Hematopoietic multipotent progenitor cell treated with erythropoietin and hydrocortisone succinate and interleukin-3 and kit ligand, for 6 days (in vitro differentiated cells): ENCODE data around the gene FXYD4.
A peak's percentile ranks its signal among the peaks of the same experiment; 100 is the strongest.
"Not testable (repeated sequence)": the region's sequence is repeated elsewhere in the genome, so short reads cannot be mapped to it uniquely, and the experiment has no call there.

ENCODE experiments used
- DNase-seq: peaks from one replicate; pipeline ENCODE4 v3.0.0-alpha.2; 2015

FXYD4 gene

DNA sequence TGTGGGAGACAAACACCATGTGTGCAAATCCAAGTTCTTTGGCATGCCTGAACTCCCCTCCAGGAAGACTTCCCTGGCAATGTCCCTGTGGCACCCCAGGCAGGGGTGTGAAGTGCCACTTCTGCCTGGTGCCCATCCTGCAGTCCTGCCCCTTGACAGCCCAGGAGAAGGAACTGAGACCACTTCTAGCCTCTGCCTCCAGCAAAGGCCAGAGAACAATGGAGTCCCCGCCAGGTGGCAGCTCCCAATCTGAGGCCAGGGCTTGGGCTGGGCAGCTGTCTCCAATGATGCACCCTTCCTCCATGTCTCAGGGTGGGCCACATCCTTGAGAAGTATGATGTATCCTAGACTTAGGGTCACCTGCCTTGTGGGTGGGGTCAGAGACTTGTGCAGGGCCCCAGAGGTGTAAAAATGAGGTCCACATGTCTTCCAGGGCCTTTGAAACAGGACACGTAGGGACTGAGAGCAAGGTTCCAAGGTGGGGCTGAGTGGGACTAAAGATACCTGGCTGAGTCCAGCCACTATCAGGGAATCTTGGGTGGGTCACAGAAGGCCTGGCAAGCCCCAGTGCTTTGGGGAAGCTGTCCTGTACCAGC, 5.5 kb downstream of the FXYD4 start:
- no peak for DNase-seq

DNA sequence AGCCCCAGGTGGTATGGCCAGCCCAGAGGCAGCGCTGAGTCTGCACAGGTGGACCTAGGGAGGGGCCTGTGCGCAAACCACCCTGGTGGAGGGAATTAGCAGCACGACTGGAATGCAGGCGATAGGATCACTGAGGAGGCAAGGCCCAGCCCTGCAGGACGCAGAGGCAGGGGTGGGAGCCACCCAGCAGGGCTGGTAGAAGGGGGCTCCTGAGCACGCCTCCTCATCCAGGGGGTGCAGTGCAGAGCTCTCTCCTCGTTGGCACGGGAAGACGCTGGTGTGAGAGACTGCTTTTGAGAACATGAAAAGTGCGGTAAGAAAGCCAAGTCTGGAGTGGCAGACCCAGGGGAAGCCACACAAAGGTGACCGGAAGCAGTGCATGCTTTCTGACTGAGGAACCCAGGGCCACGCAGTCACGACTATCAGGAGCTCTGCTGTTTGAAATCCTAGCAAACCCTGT, 6.0 kb downstream of the FXYD4 start:
- no peak for DNase-seq

DNA sequence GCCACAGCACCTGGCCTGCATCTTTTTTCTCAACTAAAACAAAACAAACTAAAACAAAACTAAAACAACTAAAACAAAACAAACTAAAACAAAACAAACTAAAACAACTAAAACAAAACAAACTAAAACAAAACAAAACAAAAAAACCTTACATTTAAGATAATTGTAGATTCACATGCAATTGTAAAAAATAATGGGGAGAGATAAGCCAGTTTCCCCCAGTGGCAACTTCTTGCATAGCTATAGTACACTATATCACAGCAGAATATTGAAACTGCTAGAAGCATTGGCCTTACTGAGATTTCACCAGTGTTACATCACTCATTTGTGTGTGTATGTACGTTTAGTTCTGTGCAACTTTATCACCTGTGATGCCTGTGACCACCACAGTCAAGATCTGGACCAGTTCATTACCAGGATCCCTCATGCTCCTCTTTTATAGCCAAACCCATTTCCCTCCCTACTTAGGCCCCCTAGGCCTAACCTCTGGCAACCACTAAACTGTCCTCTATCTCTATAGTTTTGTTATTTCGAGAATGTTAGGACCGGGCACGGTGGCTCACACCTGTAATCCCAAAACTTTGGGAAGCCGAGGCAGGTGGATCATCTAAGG, 9.3 kb downstream of the FXYD4 start:
- peak; percentile 52 for DNase-seq

DNA sequence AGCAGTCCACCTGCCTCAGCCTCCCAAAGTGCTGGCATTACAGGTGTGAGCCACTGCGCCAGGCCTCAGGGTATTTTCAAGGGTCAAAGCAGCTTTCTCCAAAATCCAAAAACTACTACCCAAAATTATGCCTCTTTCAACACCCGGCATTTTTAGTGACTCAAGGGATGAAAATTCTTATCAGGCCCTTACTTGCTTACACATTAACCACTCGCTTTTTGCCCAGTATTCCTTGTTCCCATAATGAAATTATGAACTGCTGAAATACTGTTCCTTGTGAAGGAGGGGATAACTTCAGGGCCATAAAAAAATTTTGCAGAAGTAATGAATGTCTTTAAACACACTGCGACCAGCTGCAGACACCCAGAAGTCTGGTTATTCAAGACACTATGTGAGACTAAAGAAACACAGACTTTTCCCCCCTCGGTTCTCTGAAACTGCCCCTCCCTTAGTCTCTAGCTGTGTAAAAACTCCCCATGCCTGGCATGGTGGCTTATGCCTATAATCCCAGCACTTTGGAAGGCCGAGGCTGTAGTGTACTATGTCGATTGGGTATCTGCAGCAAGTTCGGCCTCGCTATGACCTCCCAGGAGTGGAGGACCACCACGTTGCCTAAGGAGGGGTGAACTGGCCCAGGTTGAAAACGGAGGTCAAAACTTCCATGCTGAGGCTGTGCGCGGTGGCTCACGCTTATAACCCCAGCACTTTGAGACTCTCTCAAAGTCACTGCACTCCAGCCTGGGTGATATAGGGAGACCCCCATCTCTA, 12.0 kb downstream of the FXYD4 start:
- DNase-seq: no peak

DNA sequence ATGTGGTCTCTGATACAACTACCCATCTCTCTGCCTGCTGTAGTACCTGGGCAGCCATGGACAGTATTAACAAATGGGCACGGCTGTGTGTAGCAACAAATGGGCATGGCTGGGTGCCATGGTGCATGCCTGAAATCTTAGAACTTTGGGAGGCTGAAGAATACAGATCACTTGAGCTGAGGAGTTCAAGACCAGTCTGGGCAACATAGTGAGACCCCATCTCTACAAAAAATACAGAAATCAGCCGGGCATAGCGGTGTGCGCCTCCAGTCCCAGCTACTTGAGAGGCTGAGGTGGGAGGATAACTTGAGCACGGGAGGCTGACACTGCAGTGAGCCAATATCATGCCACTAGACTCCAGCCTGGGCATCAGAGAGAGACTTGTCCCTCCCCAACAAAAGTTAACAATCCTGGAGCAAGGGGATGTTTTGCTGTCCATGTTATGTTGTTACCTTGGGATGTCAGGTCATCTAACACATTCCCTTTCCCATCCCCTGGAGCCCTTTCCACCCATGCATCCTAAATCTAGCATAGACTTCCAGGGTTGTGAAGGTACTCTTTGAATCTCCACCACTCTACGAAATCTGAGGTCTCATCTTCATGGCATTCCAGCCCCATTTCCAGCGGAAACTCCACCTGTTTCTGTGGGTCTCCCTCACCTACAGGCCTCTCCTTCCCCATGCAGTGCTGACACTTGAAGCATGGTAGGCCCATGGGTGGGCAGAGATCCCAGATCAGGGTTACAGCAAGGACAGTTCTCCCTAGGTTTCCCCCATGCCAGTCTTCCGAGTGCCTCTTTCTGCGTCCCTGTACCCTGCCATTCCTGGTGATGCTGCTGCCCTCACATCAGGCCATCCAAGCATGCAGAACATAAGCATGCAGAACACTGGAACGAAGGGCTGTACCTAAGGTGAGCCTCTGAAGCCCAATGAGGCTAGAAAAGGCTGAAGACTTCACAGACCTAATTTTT, 13.1 kb downstream of the FXYD4 start:
- no peak for DNase-seq

DNA sequence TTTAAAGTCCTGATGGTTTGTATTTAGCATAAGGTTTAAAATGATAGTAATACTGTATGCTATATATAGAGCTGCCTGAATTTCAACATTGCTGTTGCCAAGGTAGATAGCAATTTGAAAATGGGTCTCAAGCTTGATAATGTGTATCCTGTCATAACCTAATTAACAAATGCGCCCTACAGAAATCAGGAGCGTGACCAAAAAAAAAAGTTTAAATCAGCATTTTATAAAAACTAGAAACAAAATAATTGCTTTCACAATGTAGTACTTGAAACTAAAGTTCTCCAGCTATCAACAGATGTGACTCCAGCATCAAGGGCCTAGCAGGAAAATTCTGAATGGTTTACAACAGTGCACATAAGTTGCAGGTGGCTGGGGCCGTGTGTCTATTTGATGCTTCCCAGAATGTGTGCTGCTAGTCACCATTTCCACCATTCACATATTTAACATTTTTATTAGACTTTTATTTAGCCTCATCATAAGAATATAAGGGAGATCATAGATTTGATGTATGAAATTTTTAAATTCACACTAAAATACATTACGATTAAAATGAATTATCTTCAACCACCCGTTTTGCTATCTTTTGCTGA, 14.1 kb downstream of the FXYD4 start:
- no peak for DNase-seq

DNA sequence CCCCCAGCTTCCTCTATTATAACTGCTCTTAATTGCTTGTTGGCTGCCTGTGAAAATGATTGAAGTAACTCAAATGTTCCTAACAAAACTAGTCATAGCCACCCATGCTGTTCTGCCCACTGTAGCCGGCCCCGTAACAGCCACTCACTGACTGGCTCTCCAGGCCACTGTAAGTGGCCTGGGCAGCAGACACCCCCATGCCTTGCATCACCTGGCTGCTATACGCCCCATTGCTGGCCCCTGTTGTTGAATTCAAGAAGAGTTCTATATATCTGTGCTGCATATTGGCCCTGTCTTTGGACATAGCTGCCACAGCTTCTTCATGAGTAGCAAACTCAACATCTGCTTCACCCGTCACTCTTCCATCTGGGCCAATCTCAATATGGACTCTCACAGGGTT, 15.1 kb downstream of the FXYD4 start:
- no peak for DNase-seq

DNA sequence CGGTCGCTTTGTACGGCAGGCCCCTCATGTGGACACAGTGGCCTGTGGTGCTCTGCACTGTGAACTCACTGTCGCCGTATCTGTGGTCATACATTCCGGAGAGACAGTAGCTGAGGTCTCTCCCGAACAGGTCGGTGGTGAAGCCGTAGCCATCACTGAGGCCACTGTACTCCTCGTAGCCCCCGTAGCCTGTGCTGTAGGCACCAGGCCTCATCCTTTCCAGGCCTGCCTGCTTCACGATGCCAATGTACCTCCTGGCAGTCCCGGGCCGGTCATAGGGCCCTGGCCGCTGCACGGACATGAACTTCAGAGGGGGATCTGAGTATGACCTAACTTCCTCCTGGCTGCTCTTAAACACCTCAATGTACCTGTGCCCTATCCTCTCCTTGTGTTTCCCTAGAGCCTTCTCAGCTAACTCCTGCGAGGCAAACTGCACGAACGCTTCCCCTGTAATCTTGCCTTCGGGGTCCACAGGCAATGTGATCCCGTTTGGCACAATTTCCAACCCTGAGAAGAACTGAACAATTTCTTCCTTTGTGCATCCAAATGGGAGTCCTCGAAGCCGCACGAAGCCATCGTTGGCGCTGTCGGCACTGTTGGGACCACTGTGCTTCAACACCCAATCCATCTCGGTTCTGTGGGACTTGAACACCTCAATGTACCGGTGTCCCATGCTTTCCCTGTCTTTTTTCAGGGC, 15.7 kb downstream of the FXYD4 start:
- no peak for DNase-seq

DNA sequence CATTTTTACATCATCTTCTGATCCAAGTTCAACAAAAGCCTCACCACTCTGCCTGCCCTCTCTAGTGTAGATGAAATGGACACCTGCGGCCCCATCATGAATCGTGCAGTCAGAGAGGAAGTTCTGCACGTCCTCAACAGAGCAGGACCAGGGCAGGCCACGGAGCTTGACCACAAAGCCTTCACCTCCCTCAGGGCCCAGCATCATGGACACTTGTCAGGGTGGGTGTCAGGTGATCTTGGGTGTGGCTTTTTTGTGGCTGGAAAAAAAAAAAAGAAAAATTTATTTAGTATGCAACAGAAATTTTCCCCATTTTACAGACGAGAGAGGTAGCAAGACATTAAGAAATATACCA, 16.2 kb downstream of the FXYD4 start:
- no peak for DNase-seq

DNA sequence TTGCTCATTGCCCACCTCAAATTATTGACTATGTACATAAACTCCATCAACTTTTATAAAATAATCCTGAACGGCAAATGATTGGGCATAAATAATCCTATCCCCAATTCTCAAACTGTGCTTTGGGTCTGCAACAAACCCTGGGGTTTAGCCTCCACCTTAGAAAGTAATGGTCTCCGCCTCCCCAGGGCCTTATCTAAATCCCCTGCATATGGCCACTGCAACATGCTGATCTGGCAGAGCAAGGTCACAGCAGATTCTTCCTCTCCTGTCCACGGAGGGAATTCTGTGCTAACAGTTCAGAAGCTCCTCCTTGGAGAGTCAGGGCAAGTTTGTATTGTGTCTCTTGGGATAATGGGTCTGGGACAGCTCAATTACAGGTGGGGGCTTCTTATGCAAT, 18.4 kb downstream of the FXYD4 start:
- peak; percentile 56 for DNase-seq

DNA sequence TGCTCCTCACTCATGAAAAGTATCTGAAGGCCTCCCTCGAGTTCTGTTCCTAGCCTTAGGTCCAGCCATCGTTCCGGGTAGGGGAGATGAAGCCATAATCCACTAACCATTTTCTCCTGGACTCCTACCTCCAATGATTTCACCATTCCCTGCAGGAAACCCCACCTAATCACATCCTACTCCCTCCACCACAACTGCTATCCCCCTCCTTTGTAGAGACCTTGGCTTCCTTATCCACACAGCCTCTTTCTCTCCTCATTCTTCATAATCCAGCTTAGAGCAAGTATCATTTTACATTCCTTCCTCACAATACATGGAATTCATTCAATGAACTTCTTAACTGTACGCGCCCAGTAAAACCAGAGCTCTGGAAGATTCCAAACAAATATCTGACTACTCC, 18.9 kb downstream of the FXYD4 start:
- no peak for DNase-seq

DNA sequence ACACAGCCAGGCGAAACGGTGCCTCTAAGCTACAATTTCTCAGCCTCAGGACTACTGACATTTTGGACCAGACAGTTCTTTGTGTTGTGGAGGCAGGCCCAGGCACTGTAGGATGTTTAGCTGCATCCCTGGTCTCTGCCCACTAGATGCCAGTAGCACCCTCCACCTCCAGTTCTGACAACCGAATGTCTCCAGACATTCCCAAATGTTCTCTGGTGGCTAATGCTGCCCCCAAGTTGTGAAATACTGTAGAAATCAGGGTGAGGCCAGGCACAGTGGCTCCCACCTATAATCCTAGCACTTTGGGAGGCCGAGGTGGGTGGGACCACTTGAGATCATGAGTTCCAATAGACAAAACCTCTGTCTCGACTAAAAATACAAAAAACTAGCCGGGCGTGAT, 19.3 kb downstream of the FXYD4 start:
- DNase-seq: peak; percentile 64

DNA sequence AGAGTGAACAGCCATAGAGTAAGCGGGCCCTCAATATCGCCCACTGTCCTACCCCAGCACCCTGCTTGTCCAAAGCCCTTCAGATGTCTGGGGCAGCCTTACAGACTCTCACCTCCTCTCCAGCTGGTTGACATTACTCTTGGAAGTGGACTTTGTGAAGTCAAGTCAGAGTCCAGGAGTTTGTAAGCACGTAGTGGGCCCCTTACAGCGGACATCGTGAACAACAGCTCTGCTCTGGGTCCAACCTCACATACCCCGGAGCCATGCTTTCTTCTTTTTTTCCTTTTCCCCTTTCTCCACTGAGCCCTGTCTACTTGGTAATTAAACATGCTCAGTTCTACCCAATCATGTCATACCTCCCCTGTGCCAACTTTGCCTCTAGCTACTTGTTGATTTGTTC, 20.1 kb downstream of the FXYD4 start:
- no peak for DNase-seq

DNA sequence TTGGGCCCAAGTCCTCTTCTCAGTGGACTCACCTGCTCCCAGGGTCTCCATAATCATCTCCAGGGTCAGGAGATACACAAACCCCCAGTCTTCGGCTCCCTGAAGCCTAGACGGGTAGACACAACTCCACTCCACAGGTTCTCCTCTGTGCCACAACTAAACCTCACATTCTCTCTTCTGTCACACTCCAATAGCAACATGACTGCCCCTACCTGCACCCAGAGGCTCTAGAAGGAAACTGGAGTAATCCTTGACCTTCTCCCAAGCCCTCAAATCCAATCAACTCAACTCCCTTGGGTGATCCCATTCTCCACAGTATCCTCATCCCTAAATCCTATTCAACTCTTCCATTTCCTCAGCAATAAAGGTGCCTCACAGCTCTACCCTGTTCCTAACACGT, 21.3 kb downstream of the FXYD4 start:
- no peak for DNase-seq

DNA sequence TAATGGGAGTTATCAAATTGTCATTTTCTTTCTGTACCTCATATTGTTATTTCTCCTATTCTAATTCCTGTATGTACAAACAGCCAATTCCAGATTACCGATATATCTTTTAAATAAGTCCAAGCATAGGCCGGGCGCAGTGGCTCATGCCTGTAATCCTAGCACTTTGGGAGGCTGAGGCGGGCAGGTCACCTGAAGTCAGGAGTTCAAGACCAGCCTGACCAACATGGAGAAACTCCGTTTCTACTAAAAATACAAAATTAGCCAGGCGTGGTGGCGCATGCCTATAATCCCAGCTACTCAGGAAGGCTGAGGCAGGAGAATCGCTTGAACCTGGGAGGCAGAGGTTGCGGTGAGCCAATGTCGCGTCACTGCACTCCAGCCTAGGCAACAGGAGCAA, 21.8 kb downstream of the FXYD4 start:
- not testable (repeated sequence) for DNase-seq

DNA sequence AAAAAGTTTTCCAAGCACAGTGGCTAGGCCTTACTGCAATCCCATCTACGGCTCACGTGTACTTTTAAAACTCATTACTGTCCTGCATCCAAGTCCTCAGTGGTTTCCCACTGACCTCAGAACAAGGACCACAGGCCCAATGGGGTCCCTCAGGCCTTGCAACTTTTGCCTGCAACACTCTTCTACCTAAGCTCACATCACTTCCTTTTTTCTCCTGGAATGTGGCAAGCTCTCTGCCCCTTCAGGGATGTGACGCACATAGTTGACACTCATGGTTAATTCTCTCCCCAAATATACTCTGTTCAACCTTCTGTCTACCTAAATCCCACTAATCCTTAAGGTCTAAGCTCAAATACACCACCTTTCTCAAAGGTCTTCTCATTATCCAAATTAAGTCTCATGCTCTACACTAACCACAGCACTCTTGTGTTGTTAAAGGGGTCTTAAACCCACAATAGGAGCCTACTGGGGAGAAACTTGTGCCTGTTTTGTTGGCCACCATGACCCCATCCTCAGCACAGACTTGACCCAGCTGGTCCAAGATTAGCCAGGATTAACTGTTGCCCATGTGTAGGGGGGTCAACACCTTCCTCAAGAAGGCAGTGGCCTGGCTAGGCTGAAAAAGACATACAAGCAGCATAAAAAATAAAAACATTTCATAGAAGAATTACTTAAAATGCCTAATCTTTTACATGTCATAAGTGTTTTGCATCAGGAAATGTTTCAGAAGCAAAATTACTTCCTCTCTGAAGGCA, 22.3 kb downstream of the FXYD4 start:
- DNase-seq: no peak

DNA sequence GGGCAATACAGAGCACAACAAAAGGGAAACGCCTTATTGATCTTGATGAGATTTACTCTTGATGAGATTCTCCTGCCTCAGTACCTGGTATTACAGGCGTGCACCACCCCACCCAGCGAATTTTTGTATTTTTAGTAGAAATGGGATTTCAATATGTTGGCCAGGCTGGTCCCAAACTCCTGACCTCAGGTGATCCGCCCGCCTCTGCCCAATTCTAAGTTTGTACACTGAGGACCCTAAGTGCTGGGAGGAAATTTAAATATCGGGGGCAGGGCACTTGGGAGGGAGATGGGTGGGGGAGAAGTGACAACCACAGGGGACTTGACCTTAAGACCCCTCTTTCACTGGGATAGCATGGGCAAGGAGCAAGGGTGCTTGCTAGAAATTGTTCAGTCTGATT, 23.4 kb downstream of the FXYD4 start:
- no peak for DNase-seq

DNA sequence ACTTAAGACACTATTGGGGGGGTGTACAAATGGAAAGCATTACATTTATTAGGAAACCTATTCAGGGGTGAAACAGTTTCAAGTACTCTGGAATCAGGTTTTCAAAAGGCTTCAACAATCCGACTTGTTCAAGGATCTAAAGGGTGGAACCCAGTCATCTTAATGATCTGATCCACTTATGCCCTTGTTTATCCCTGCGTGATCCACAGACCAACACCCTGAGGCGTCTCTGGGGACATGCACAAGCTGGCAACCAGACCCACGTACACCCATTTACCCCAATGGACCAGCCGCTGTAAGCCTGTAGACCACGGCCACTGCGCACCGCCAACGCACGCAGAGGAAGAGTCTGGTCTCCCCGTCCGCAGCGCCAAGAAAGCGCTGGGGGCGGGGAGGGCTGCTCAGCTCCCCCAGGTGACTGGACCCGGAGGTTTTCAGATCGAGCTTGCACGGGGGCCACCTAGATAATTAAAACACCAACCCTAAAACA, 24.2 kb downstream of the FXYD4 start:
- no peak for DNase-seq

DNA sequence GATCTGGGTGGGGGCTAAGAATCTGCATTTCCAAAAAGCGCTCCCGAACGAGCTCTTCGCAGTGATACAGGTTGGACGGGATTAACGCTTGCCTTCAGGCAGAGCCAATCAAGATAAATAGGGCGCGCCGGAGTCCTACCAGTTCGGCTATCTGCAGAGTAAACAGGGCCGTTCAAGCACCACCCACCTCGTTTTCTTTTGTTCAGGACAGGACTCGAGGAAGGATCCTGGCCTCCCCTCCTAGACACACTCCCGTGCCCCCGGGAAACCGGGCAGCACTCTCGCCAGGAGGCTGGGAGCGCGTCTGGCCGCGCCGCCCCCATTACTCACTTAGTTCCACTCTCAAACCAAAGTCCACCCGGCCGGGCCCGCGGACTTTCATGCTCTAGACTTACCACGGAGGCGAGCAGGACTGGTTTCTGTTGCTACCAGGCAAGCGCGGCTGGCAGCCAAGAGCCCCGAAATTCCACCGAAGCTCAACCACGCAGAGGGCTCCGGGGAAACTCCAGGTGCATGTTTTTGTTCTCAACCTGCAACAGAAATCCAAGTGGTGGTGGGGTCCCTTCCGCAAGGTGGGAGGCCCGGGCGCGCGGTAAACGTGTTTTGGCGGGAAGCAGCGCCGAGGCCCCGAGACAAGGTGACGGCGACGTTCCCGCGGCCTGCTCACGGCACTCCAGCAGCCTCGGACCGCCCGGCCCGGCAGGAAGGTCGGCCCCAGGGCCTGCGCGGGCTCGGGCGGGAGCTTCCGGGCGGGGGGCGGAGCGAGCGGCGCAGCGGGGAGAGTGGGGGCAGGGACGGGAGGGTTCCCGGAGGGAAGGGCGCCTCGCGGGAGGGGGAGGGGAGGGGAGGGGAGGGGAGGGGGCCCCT, 24.9 kb downstream of the FXYD4 start:
- DNase-seq: peak; percentile 85

DNA sequence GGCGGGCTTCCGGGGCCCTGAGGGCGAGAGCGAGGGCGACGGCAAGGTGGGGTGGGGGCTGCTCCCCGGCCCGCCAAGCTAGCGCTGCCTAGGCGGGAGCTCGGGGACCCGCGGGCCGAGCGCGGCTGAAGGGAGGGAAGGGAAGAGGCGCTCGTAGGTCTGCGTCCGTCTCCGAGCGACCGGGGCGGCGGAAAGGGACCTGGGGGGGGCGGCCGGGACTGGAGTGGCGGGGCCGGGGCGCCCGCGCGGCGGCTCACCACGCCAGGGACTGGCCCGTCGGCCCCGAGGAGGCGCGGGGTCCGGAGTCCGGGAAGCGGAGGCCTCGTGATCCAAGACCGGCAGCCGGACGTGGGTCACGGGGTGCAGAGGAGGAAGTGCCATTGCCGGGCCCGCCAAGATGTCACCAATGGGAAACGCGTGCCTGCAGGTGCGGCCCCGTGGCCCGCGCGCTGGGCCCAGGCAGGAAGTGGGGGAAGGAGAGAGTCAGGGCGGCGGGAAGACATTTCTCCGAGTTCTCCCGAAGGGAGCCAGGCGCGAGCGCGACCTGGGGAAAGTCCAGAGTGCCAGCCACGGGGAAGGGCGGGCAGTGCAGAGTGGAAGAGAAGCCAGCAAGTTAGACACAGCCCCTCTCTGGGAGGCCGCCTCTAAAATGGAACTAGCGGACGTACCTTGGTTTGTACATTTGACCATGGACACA, 25.6 kb downstream of the FXYD4 start:
- DNase-seq: peak; percentile 95
